ENCODE results near the gene ADAMTSL3. TPM values are rescaled to one million over a fixed set of nuclear protein-coding genes. Genes with fewer than 3 reads are reported as not detected.

The ADAMTSL3 gene
- total and polyA plus RNA-seq, 2 experiments from 2014 or later, result 0.61 to 0.87 TPM

- Histone ChIP-seq H3K9me2 (ENCODE audit: insufficient read depth) (no peaks in the 10 kb centered on the region), H3K4me3 (no peak overlapping the region), H3K79me2 (replicated peaks; ENCODE audit: insufficient read depth) (no peaks in the 10 kb centered on the region), H3K36me3 (ENCODE audit: insufficient read depth) (no peaks in the 10 kb centered on the region), H2AFZ (no peak overlapping the region), H3K27ac (ENCODE audit: low read depth) (no peak overlapping the region), H4K20me1 (replicated peaks; ENCODE audit: insufficient read depth) (no peaks in the 10 kb centered on the region), H3K4me1 (ENCODE audit: insufficient read depth) (no peaks in the 10 kb centered on the region), H3F3A (replicated peaks; ENCODE audit: low read depth) (no peaks in the 10 kb centered on the region), H3K4me2 (no peak overlapping the region), H3K27me3 (ENCODE audit: insufficient read depth) (no peaks in the 10 kb centered on the region)
- DNase-seq (ENCODE audit: low spot score) (no peak), ATAC-seq (no peak)
- no peak overlapping the region for H3K27ac Mint-ChIP-seq
- no peaks in the 10 kb centered on the region; the same call in 1 of the 3 replicates for H3K4me1 Mint-ChIP-seq
- H3K4me3 Mint-ChIP-seq, result no peak overlapping the region
- no peaks in the 10 kb centered on the region; the same call in 2 of the 3 replicates for H3K9me3 Mint-ChIP-seq
- peaks cover 4% of the 10 kb centered on the region for H3K27me3 Mint-ChIP-seq (ENCODE audit: insufficient read depth, low read depth, poor library complexity)
- no peaks in the 10 kb centered on the region for H3K36me3 Mint-ChIP-seq (ENCODE audit: low read depth)
- TF ChIP-seq EZH2 (IDR thresholded peaks at IDR 0.05; ENCODE audit: low read depth, unreplicated experiment) (no peak), ZNF114 (CRISPR knock-in tag; IDR thresholded peaks at IDR 0.05) (no peak), EZH2phosphoT487 (IDR thresholded peaks at IDR 0.05; ENCODE audit: unreplicated experiment) (no peak), NANOG (IDR thresholded peaks at IDR 0.05; ENCODE audit: borderline replicate concordance) (no peak), REST (IDR thresholded peaks at IDR 0.05; ENCODE audit: unreplicated experiment) (no peak), CREB1 (CRISPR knock-in tag; IDR thresholded peaks at IDR 0.05; ENCODE audit: low read depth) (no peak), ETS1 (IDR thresholded peaks at IDR 0.05) (no peak), ZNF462 (CRISPR knock-in tag; IDR thresholded peaks at IDR 0.05) (no peak), POLR2AphosphoS5 (IDR thresholded peaks at IDR 0.05; ENCODE audit: low read depth) (no peak), STAT1 (IDR thresholded peaks at IDR 0.05; ENCODE audit: unreplicated experiment) (no peak)
Measured at GRCh38 chr15:83670672-83671229, 16.8 kb downstream of the ADAMTSL3 start.
